NCI-H345 treated with DMSO at 0.1 percent for 48 hours (cell line): Measurements from ENCODE around the gene TRAF3IP3.

Source experiments
- DNase-seq: peaks from one replicate; lab custom pipeline; 2025; ENCODE audit not compliant: unreplicated experiment; lab: John Stamatoyannopoulos, UW

The TRAF3IP3 gene, protein sequence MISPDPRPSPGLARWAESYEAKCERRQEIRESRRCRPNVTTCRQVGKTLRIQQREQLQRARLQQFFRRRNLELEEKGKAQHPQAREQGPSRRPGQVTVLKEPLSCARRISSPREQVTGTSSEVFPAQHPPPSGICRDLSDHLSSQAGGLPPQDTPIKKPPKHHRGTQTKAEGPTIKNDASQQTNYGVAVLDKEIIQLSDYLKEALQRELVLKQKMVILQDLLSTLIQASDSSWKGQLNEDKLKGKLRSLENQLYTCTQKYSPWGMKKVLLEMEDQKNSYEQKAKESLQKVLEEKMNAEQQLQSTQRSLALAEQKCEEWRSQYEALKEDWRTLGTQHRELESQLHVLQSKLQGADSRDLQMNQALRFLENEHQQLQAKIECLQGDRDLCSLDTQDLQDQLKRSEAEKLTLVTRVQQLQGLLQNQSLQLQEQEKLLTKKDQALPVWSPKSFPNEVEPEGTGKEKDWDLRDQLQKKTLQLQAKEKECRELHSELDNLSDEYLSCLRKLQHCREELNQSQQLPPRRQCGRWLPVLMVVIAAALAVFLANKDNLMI

DNA sequence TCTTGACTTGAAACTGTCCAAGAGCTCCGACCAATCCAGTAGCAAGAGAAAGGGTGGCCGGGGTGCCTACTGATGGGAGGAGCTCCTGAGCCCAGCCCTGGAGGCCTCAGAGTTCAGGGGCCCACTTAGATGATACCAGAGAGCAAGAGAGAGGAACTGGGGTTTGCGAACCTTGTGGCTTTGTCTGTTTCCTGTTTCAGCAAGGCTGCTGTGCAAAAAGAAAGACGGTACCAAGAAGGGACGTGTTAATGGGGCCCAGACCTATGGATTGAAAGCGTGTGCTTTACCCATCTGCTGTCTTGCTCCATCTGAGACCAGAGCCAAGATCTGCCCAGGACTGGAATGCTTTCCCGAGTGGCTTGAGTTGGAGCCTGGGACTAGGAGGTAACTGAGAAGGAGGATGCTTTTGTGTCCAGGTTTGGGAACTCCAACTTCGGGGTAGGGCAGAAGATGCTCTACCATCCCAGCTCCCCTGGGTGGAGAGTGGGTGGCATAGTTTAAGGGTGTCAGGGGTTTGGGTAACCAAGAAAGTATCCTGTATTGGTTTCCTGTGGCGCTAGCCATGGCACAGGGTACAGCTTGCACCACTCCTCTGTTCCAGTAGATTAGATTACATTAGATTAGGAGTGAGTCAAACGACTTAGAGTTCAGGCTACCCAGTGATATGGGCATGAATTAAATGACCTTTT lies at the start of gene TRAF3IP3:
Gene TRAF3IP3 (plus strand): TSS at position 128 of the 689 bp plus-strand sequence. CDS start 3,987 bp downstream, outside the sequence.
- DNase-seq, result no peak

DNA sequence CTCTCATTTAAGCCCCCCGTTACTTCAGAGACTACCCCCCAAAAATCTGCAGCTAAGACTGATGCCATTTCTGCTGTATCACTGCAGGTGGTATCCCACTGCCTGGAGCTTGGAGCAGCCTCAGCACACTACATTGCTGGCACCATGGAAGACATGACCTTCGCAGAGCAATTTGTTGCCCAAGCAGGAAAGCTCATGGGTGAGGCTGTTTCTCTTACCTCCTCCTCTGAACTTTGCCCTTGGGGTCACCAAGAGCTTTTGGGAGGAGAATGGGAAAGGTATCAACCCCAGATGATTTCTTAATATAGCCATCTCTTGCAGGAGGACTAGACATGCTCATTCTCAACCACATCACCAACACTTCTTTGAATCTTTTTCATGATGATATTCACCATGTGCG lies 49.2 kb upstream of the TRAF3IP3 start:
- DNase-seq, result no peak

DNA sequence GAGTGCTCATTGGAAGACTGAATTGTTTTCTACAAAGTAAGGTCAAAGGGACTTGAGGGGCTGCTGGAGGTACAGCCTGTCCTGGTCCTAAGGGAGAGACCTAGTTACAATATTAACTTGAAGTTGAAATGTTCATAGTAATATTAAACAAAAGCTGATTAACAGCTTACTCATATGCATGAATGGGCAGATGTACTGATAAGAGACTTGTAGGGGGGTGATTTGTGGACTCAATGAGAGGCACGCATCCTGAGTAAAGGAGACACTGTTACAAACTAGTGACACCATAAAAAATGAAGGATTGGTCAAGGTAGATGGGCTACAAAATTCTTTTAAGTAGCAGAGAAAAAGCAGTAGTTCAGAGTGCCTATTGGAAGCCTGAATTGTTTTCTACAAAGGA lies 48.5 kb upstream of the TRAF3IP3 start:
- DNase-seq, result no peak

DNA sequence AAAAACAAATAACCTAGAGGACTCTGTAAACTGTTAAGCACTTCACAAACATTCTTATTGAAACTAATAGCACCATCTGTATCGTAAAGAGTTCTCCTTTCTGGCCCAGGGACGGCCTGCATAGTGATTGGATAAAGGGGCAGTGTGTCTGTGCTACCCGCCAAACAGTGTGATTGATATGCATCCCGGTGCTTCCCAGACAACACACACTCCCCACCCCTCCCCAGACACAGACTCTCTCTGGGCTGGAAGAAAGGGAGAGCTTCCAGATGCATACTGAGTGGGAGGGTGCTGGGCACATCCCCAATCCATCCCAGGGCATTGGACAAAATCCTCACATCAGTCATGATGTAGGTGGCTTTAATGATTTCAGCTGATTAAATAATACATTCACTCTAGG lies 47.6 kb upstream of the TRAF3IP3 start:
- DNase-seq, result no peak

DNA sequence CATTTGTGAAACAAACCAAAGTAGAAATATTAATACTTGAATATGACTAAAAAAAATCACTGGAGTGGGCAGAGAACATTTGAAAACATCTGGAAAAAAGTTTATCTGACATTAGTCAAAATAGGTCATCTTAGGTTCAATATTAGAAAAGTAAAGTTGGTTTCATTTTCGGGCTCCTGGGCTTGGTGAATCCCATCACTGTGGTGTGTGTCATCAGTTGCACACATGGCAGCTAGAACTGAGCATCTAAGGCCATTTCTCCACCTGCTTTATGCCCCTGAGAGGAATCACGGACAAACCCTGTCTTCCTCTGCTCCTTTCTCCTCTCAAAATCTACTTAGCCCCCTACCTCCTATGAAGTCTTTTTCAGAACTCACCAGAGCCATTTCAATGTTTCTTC lies 45.8 kb upstream of the TRAF3IP3 start:
- no peak for DNase-seq

DNA sequence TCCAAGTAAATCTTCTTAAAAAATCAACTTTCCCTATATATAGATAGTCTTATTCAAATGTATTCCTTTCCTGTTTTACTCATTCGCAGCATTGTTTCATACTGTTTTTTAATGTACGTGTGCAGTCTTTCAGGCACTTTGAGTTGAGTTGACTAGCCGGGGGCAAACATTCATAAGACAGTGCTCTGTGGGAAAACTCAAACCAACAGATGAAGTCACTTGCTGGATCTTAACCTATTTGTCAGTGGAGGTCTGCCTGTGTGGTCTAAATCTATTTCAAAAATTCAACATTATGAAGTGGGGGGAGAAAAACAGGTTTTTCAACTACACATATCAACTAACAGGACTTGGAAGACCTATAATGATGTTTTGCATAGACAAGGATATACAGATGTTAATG lies 45.0 kb upstream of the TRAF3IP3 start:
- no peak for DNase-seq

DNA sequence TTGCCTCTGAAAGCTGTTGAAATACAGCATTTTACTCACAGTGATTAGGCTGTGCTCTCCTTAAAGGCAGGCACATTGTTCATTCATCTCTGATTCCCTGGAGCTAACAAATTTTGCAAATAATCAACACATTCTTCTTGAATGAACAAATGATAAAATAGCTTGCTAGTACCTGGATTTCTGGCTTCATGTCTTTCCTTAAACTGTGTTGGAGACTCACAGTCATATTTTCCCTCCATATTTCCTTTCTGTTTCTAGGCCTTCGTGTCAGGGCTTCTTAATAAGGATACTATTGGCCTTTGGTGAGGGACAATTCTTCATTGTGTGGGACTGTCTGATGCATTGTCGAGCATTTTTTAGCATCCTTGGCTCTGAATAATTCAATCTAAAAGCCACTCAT lies 41.5 kb upstream of the TRAF3IP3 start:
- no peak for DNase-seq

DNA sequence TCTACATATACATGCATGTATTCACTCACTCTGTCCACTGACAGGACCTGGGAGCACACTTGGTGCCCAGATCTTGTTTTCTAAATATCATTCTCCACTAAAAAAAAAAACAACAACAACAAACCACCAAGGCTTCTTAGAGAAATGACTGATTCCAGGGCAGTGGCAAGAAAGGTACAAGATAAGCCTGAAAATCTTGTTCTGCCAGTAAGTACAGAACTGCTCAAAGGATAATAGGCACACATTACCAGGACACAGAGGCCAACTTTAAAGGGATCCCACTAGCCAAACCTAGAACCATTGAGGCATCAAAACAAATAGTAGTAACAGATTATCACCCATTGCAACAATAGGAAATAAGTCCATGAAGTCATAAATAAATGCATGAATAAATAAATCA lies 40.5 kb upstream of the TRAF3IP3 start:
- no peak for DNase-seq

DNA sequence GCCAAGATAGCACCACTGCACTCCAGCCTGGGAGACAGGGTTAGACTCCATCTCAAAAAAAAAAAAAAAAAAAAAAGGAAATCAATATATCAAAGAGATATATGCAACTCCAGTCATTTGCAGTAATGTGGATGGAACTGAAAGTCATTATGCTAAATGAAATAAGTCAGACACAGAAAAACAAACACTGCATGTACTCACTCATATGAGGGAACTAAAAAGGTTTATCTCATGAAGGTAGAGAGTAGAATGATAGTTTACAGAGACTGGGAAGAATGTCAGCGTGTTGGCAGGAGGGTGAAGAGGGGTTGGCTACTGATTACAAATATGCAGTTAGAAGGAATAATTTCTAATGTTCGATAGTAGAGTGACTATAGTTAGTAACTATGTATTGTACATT lies 38.0 kb upstream of the TRAF3IP3 start:
- no peak for DNase-seq

DNA sequence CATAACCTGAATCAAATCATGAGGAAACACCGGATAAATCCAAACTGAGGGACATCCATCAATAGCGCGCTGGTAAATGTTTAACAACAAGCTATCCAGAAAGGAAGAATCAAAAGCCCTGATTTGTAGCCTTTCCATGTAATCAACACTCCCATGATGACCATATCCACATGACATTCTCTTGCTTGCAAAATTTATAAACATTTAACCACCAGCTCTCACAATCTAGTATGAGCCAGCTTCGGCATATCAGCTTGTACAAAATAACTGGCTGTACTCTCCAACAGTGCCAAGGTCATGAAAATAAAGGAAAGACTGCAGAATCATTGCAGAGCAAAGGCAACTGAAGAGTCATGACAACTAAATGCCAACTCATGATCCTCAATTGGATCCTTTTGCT lies 35.5 kb upstream of the TRAF3IP3 start:
- DNase-seq, result no peak

DNA sequence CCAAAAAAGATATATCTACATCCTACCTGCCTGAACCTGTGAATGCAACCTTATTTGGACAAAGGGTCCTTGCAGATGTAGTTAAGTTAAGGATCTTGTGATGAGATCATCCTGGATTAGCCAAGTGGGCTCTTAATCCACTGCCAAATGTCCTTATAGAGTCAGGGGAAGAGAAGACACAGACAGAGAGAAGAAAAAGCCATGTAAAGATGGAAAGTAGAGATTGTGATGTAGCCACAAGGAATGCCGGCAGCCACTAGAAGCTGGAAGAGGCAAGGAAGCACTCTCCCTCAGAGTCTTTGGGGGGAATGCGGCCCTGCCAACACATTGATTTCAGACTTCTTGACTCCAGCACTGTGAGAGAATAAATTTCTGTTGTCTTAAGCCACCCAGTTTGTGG lies 35.0 kb upstream of the TRAF3IP3 start:
- DNase-seq, result no peak

DNA sequence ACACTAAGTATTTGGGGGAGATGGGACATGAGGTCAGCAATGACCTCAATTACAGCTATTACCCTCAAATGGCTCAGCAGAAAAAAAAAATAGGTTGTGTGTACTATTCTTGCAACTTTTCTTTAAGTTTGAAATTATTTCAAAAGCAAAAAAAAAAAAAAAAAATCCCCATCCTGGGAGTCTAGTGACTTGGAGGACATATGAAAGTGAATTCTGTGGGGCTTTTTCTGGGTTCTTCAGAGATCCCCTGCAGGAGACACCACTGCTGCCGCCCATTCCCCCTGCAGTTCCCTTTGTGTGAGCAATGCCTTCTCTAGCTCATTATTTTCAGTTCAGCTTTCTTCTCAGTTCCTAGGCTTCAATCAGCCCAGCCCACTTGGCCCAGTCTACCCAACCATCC lies 34.5 kb upstream of the TRAF3IP3 start:
- no peak for DNase-seq

DNA sequence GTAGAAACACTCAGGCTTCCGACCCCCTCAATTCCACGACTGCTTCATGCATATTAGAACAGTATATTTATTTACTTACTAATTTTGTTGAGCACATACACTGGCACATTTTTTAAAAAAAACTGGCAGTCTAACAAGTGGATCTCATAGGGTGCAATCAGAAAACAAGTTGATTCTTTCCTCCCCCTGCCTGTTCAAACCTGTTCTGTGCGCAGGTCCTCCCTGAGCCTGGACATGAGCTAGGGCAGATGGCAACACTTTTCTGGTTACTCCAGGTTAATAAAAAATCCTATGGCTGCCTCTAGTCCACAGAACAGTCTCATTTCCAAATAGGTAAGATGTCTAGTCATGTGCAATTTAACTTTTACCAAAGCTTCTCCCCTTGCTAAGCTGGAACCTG lies 32.6 kb upstream of the TRAF3IP3 start:
- no peak for DNase-seq

DNA sequence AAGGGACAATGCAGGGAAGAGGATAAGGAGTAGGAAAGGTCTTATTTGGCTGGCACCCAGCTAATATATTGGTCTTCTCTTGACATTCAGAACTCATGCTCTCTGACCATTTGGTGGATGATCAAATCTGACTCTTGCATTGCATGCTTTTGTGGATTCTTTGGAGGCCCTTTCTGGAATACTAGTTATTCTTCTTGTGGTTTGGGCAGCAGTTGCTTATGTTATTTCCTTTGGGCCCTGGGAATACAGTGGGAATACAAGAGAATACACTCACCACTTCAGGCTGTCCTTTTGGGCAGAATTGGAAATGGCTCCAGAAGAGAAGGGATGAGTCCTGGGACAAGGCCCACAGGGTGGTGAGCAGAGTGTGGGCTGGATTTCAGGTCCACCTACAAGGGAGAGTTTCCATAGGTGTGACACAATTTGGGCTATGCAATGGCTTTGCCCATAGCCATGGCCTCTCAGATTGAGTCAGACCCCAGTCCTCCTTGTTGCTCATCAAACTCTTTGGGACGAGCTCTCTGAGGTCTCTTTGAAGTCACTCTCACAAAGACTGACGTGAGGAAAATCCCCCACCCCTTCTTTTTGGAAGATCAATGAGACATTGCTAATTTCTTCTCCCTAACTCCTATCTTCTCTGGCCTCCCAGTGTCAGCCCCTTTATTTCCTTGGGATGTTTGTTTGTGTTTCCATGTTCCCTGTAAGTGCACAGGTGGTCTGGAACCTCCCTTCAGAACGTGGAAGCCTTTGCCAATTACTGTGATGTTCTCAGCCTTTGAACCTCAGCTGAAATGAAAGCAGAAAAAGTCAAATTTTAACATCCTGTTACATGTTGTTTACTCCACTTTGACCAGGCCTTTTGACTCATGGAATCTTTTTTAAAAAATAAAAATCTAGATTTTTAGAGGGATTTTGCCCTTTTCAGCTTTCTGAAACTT lies 31.8 kb upstream of the TRAF3IP3 start:
- DNase-seq, result no peak

DNA sequence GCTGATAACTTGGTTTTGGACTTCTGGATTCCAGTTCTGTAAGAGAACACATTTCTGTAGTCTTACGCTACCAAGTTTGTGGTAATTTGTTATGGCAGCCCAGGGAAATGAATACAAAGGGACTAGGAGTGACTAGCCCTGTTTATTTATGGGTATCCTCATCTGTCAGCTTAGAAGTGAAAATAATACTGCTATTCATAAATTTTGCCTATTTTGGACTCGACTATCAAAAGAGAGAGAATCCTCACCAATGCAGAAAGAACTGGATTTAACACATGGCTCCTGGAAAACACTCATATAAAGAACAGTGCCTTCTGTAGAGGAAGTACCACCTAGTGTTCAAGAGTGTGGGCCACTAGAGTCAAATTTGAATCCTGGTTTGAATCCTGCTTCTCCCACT lies 28.6 kb upstream of the TRAF3IP3 start:
- DNase-seq, result no peak

DNA sequence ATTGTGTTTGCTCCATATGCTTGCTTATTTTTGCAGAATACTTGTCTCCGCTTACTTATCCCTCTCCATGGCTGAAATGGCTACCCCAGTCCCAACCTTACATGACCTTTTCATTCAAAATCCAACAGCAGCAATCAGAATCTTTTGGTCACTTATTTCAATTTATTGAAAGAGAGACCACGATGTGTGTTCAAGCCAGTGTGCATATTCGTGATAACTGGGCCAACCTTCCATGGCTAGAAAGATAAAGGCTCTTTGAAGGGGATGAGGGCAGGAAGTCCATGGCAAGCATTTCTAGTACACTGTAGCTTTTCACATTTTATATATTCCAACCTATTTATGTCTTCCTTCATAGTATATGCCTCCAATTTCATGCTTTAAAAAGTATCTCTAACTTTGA lies 28.1 kb upstream of the TRAF3IP3 start:
- DNase-seq, result no peak

DNA sequence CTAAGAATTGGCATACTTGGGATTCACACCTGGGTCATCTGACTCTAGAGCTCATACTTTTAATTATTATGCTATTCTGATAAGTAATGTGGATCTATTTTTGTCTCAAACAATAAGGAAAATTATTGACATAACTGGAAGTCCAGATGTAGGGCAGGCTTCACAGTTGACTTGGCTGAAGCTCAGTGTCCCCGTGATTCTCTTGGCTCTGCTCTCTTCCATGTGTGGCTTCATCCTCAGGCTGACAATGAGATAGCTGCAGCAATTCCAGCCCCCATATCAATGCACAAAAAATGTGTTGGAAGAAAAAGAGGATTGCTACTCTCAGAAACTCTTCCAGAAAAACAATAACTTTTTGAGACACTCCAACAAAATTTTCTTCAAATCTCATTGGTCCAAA lies 27.4 kb upstream of the TRAF3IP3 start:
- DNase-seq, result no peak

DNA sequence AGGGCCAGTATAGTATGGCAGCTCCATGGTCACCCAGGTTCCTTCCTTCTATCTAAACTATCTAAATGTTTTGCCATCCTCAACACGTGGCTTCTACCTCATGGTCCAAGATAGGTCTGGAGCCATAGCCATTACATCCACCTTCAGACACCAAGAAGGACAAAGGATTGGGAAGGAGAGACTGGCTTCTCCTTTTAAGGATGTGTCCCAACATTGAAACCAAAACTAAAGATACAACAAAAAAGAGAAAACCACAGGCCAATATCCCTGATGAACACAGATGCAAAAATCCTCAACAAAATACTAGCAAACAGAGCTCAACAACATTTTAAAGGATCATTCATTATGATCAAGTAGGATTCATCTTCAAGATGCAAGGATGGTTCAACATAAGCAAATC lies 26.4 kb upstream of the TRAF3IP3 start:
- no peak for DNase-seq

DNA sequence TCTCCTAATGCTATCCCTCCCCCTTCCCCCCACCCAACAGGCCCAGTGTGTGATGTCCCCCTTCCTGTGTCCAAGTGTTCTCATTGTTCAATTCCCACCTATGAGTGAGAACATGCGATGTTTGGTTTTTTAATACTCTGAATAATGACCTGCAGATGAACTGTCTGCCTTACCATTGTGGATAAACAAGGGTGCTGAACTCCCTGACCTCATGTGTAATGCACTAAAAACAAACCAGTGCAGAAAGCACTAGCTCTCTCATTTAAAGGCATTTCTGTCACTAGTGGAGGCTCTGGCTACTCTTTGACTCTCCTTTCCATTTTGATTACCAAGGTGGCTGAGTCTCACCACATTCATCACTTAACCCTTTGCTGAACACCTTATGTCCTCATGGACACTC lies 23.1 kb upstream of the TRAF3IP3 start:
- DNase-seq, result no peak

DNA sequence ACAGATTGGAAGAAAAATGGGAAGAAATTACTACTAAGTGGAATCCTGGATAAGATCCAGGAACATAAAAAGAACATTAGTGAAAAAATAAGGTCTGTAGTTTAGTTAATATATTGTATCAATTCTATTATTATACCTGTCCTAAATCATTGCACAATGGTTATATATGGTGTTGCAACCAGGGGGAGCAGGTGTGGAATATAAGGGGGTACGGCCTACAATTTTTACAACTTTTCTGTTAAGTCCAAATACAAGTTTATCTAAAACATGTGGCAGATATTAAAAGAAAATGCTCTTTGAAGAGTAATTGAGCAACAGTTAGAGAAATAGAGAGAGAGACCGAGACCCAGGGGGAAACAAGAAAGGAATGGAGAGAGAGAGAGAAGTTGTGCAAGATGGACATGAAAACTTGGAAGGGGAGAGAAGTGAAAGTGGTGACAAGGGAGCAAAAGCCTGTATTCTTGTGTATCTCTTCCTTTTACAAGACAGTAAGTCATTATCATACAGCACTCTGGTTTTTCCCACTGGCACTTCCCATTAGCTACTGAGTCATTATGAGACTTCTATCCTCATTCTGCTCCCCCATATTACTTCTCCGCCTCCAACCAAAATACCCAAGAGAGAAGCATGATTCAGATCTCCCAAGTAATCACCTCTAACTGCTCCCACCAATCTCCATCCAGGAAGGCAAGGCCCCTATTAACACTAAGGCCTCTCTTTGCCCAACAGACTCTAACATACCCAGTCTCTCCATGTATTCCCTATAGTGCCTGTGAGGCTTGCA lies 22.3 kb upstream of the TRAF3IP3 start:
- DNase-seq, result no peak
